ENCODE data around the gene TRDN. TPM values are rescaled to one million over a fixed set of nuclear protein-coding genes. Genes with fewer than 3 reads are reported as not detected.

Gene TRDN
- total RNA-seq, 1 donor from 2014 or later: not detected

DNA sequence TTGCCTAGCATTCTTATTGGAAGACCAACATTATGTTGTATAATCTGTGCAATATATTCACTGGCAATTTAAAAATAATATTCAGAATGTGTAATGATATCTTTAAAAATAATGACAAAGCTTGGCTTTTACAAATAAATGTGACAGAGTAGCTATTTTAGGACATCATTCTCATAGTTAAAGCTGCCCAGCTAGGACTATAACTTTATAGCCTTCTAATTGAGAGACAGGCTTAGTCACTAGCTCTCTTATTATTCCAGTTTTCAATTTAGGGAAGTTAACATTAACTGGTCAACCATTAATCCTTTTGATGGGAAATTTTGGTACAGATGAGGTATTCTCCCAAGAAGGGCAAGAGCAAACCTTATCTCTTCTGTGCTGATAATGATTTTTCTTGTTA, 443.5 kb downstream of the TRDN start:
- DNase-seq (ENCODE audit: low read depth) (no peak), FAIRE-seq (no peak)
- Histone ChIP-seq H3K27me3 (ENCODE audit: control insufficient read depth, insufficient read depth, low read length) (no peaks in the 10 kb centered on the region), H3K4me3 (ENCODE audit: low read depth, low read length) (no peak overlapping the region), H3K36me3 (ENCODE audit: control insufficient read depth, insufficient read depth, low read length) (no peaks in the 10 kb centered on the region)
- TF ChIP-seq, protein P1, sequence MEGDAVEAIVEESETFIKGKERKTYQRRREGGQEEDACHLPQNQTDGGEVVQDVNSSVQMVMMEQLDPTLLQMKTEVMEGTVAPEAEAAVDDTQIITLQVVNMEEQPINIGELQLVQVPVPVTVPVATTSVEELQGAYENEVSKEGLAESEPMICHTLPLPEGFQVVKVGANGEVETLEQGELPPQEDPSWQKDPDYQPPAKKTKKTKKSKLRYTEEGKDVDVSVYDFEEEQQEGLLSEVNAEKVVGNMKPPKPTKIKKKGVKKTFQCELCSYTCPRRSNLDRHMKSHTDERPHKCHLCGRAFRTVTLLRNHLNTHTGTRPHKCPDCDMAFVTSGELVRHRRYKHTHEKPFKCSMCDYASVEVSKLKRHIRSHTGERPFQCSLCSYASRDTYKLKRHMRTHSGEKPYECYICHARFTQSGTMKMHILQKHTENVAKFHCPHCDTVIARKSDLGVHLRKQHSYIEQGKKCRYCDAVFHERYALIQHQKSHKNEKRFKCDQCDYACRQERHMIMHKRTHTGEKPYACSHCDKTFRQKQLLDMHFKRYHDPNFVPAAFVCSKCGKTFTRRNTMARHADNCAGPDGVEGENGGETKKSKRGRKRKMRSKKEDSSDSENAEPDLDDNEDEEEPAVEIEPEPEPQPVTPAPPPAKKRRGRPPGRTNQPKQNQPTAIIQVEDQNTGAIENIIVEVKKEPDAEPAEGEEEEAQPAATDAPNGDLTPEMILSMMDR (IDR thresholded peaks at IDR 0.05; ENCODE audit: insufficient read depth, low read length, severe bottlenecking): no peak

GRCh38 chr6:123189816-123190215, 446.9 kb downstream of the TRDN start:
- FAIRE-seq (no peak), DNase-seq (ENCODE audit: low read depth) (no peak)
- TF ChIP-seq, protein P1 (IDR thresholded peaks at IDR 0.05; ENCODE audit: insufficient read depth, low read length, severe bottlenecking): no peak
- H3K4me3 ChIP-seq (ENCODE audit: low read depth, low read length): no peak overlapping the region
- no peaks in the 10 kb centered on the region for H3K27me3 ChIP-seq (ENCODE audit: control insufficient read depth, insufficient read depth, low read length)
- no peaks in the 10 kb centered on the region for H3K36me3 ChIP-seq (ENCODE audit: control insufficient read depth, insufficient read depth, low read length)

DNA sequence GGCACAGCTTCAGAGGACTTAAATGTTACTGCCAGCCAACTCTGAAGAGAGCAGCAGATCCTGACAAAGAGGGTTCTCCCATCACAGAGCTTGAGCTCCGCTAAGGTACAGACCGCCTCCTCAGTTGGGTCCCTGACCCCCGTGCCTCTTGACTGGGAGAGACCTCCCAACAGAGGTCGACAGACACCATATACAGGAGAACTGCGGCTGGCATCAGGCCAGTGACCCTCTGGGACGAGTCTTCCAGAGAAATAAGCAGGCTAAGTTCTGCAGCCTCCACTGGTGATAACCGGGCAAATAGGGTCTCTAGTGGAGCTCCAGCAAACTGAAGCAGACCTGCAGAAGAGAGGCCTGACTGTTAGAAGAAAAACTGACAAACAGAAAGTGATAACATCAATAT, 453.8 kb downstream of the TRDN start:
- FAIRE-seq: no peak
- TF ChIP-seq, protein P1 (IDR thresholded peaks at IDR 0.05; ENCODE audit: insufficient read depth, low read length, severe bottlenecking): no peak
- Histone ChIP-seq H3K27me3 (ENCODE audit: control insufficient read depth, insufficient read depth, low read length) (no peaks in the 10 kb centered on the region), H3K4me3 (ENCODE audit: low read depth, low read length) (no peak overlapping the region), H3K36me3 (ENCODE audit: control insufficient read depth, insufficient read depth, low read length) (no peaks in the 10 kb centered on the region)
- DNase-seq (ENCODE audit: low read depth): no peak

DNA sequence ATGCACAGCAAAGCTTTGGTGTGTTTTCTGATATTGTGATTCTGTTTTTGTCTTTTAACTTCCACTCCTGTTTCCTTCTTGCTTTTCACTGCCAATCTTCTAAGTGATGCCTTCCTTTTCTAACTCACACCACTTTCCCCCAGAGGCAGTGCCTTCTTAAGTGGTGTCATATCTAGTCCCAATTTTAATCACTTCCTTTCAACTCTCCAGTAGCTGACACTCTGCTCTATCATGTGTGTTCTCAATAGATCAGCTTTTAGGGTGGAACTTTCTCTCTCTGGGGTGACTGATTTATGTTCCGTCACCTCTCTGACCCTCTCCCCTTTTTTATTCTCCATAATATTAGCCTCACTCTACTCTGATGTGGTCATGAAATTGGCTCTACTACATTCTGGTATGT, 460.0 kb downstream of the TRDN start:
- no peaks in the 10 kb centered on the region for H3K36me3 ChIP-seq (ENCODE audit: control insufficient read depth, insufficient read depth, low read length)
- H3K27me3 ChIP-seq (ENCODE audit: control insufficient read depth, insufficient read depth, low read length): no peaks in the 10 kb centered on the region
- TF ChIP-seq, protein P1 (IDR thresholded peaks at IDR 0.05; ENCODE audit: insufficient read depth, low read length, severe bottlenecking): no peak
- DNase-seq (ENCODE audit: low read depth) (no peak), FAIRE-seq (no peak)
- no peak overlapping the region for H3K4me3 ChIP-seq (ENCODE audit: low read depth, low read length)

- H3K27me3 ChIP-seq (ENCODE audit: control insufficient read depth, insufficient read depth, low read length): no peaks in the 10 kb centered on the region
- no peaks in the 10 kb centered on the region for H3K36me3 ChIP-seq (ENCODE audit: control insufficient read depth, insufficient read depth, low read length)
- no peak for DNase-seq (ENCODE audit: low read depth)
- TF ChIP-seq, protein P1 (IDR thresholded peaks at IDR 0.05; ENCODE audit: insufficient read depth, low read length, severe bottlenecking): no peak
- no peak for FAIRE-seq
- no peak overlapping the region for H3K4me3 ChIP-seq (ENCODE audit: low read depth, low read length)
These were observed 465.2 kb downstream of the TRDN start for GRCh38 chr6:123171341-123172115.

DNA sequence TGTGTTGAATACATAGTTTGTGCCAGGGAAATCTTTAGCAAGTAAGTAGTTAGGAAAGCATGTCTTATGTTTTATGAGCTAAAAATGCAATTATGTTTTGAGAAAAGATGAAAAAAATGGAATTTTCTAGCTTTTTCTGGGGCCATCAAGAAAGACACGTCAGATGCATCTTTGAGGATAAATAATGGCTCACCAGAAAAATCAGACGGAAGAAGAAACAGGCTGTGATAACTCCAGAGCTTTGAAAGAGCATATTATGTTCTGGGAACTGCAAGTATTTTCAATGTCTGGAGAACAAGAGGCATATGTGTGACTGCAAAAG, 467.0 kb downstream of the TRDN start:
- Histone ChIP-seq H3K4me3 (ENCODE audit: low read depth, low read length) (no peak overlapping the region), H3K36me3 (ENCODE audit: control insufficient read depth, insufficient read depth, low read length) (no peaks in the 10 kb centered on the region), H3K27me3 (ENCODE audit: control insufficient read depth, insufficient read depth, low read length) (no peaks in the 10 kb centered on the region)
- DNase-seq (ENCODE audit: low read depth) (no peak), FAIRE-seq (no peak)
- TF ChIP-seq, protein P1 (IDR thresholded peaks at IDR 0.05; ENCODE audit: insufficient read depth, low read length, severe bottlenecking): no peak
